Kidney epithelial cell (primary cell): Measurements from ENCODE around the gene SETD5. TPM values are rescaled to one million over a fixed set of nuclear protein-coding genes. Genes with fewer than 3 reads are reported as not detected.

Source experiments
- DNase-seq: peaks from one replicate; pipeline ENCODE4 v3.0.0-alpha.2; 2010; ENCODE audit warnings: low read depth
- H3K27me3 ChIP-seq: 2 replicates; pipeline ENCODE4 v1.6.0; 2011; ENCODE audit warnings: low read length; ENCODE audit not compliant: control insufficient read depth, insufficient read depth
- H3K36me3 ChIP-seq: 2 replicates; pipeline ENCODE4 v1.5.1; 2011; ENCODE audit warnings: low read length; ENCODE audit not compliant: control insufficient read depth, insufficient read depth
- H3K4me3 ChIP-seq: 2 replicates; pipeline ENCODE4 v1.5.1; 2011; ENCODE audit warnings: low read depth, mild to moderate bottlenecking, control low read depth, low read length
- CTCF ChIP-seq: IDR thresholded peaks from 2 replicates; pipeline ENCODE4 v1.5.1; 2011; ENCODE audit warnings: mild to moderate bottlenecking, moderate library complexity, low read length, control low read depth, inconsistent platforms; ENCODE audit not compliant: insufficient read depth, poor library complexity, severe bottlenecking
- total RNA-seq: library from RNA; depleted of rRNA; stranded (reverse); fragments of >200 nt; gene quantifications from 2 replicates; pipeline ENCODE4 v1.2.3, GENCODE V29; 2015

SETD5 gene
- total RNA-seq, 1 donor from 2014 or later: 49.1 TPM

GRCh38 chr3:9503283-9503682, 105.9 kb downstream of the SETD5 start:
- no peaks in the 10 kb centered on the region for H3K36me3 ChIP-seq
- DNase-seq: peak; percentile 35
- H3K27me3 ChIP-seq: peaks cover 23% of the 10 kb centered on the region
- peak; percentile 90 for TF ChIP-seq CTCF
- no peak overlapping the region for H3K4me3 ChIP-seq

- no peak overlapping the region for H3K4me3 ChIP-seq
- H3K27me3 ChIP-seq: peaks cover 26% of the 10 kb centered on the region
- H3K36me3 ChIP-seq: no peaks in the 10 kb centered on the region
- TF ChIP-seq CTCF: no peak
- DNase-seq: no peak
These were observed 110.5 kb downstream of the SETD5 start for GRCh38 chr3:9507586-9508578.

- Histone ChIP-seq H3K27me3 (peaks cover 26% of the 10 kb centered on the region), H3K36me3 (no peaks in the 10 kb centered on the region), H3K4me3 (no peak overlapping the region)
- no peak for DNase-seq
- TF ChIP-seq CTCF: no peak
These were observed 111.4 kb downstream of the SETD5 start for GRCh38 chr3:9508781-9509180.

GRCh38 chr3:9512456-9513045, 115.1 kb downstream of the SETD5 start:
- Histone ChIP-seq H3K27me3 (peaks cover 21% of the 10 kb centered on the region), H3K4me3 (no peak overlapping the region), H3K36me3 (no peaks in the 10 kb centered on the region)
- TF ChIP-seq CTCF: no peak
- DNase-seq: no peak

- Histone ChIP-seq H3K36me3 (no peaks in the 10 kb centered on the region), H3K27me3 (peaks cover 9% of the 10 kb centered on the region), H3K4me3 (no peak overlapping the region)
- DNase-seq: no peak
- no peak for TF ChIP-seq CTCF
These were observed 116.9 kb downstream of the SETD5 start for GRCh38 chr3:9514306-9514705.
